ENCODE measurements around the gene ELP6.

- no peak for TF ChIP-seq CTCF (IDR thresholded peaks at IDR 0.05)
- no peak for TF ChIP-seq POLR2A (IDR thresholded peaks at IDR 0.05)
These were observed 26.8 kb upstream of the ELP6 start for GRCh38 chr3:47540281-47540680.
